H1 (cell line): ENCODE results near the gene TRPV2. TPM values are rescaled to one million over a fixed set of nuclear protein-coding genes. Genes with fewer than 3 reads are reported as not detected.

Experiments used
- BACH1 ChIP-seq: IDR thresholded peaks from 2 replicates; pipeline ENCODE4 v1.6.1; 2012; ENCODE audit warnings: low read length, improper control_type of control experiment
- BCL11A ChIP-seq, 2 experiments: IDR thresholded peaks; one replicate each; pipeline ENCODE4 v1.6.1; 2011; ENCODE audit warnings: low read depth in 2 of 2, low read length in 2 of 2, mild to moderate bottlenecking in 2 of 2
- BRCA1 ChIP-seq: IDR thresholded peaks from 2 replicates; pipeline ENCODE4 v1.6.1; 2012; ENCODE audit warnings: low read depth, low read length, improper control_type of control experiment
- CHD1 ChIP-seq: IDR thresholded peaks from 2 replicates; pipeline ENCODE4 v1.6.1; 2012; ENCODE audit warnings: low read depth, low read length, improper control_type of control experiment
- CTBP2 ChIP-seq: IDR thresholded peaks from 2 replicates; pipeline ENCODE4 v1.7.0; 2011; ENCODE audit warnings: borderline replicate concordance, mild to moderate bottlenecking, moderate library complexity, mixed read lengths, low read length; ENCODE audit not compliant: insufficient read depth, insufficient read length
- PHF8 ChIP-seq: fragments of 200-600 bp; sonication (generic); conservative IDR thresholded peaks from 2 replicates; pipeline ENCODE4 v1.7.1; 2012; ENCODE audit warnings: low read depth, mild to moderate bottlenecking, inconsistent platforms, low read length, moderate library complexity
- POLR2AphosphoS5 ChIP-seq: IDR thresholded peaks from 2 replicates; pipeline ENCODE4 v1.6.1; 2011; ENCODE audit warnings: low read depth, low read length
- SP4 ChIP-seq: IDR thresholded peaks from 2 replicates; pipeline ENCODE4 v1.6.1; 2012; ENCODE audit warnings: low read length, inconsistent platforms
- SRF ChIP-seq: IDR thresholded peaks from 2 replicates; pipeline ENCODE4 v1.6.1; 2011; ENCODE audit warnings: mild to moderate bottlenecking, low read depth, low read length, moderate library complexity
- SUZ12 ChIP-seq: fragments of 200-600 bp; sonication (generic); IDR thresholded peaks from 2 replicates; pipeline ENCODE4 v1.6.1; 2012; ENCODE audit warnings: mild to moderate bottlenecking, inconsistent platforms, low read length, moderate library complexity, mixed read lengths
- TCF12 ChIP-seq: IDR thresholded peaks from 2 replicates; pipeline ENCODE4 v1.6.1; 2011; ENCODE audit warnings: low read depth, mild to moderate bottlenecking, low read length
- YY1 ChIP-seq: IDR thresholded peaks from 2 replicates; pipeline ENCODE4 v1.6.1; 2011; ENCODE audit warnings: low read depth, mild to moderate bottlenecking, low read length
- polyA plus RNA-seq, 7 experiments: library from polyadenylated mRNA; depleted of rRNA in 3 of 7; stranded (reverse) in 5 of 7; unstranded in 2 of 7; fragments of >200 nt in 5 of 7; fragments of 200-250 nt in 2 of 7; gene quantifications; 1 replicate in 5 of 7; 2 replicates in 1 of 7; 4 replicates in 1 of 7; pipeline versions ENCODE4 v1.2.1 to v1.2.3, GENCODE V29; 2011 to 2013; ENCODE audit warnings: missing spikeins in 2 of 7, mixed read lengths in 2 of 7
- total RNA-seq: library from RNA; stranded (reverse); fragmentation: NEBNext Ultra II Directional; extraction: Animal tissue kit (Norgen Biotek cat#: 25700); gene quantifications from 2 replicates; pipeline ENCODE4 v1.2.1, GENCODE V29; 2021
- TF ChIP-seq, protein P1 (sequence below): fragments of 300-600 bp; sonication (generic); IDR thresholded peaks from 2 replicates; pipeline ENCODE4 v1.7.1; 2012; ENCODE audit warnings: low read length, moderate library complexity, mild to moderate bottlenecking, inconsistent platforms; ENCODE audit not compliant: insufficient replicate concordance

The TRPV2 gene
- total and polyA plus RNA-seq, 2 of the 8 experiments (the other 6 are each of a cell fraction or from before 2014, with no cell fraction given), result 1.7 to 2.1 TPM

DNA sequence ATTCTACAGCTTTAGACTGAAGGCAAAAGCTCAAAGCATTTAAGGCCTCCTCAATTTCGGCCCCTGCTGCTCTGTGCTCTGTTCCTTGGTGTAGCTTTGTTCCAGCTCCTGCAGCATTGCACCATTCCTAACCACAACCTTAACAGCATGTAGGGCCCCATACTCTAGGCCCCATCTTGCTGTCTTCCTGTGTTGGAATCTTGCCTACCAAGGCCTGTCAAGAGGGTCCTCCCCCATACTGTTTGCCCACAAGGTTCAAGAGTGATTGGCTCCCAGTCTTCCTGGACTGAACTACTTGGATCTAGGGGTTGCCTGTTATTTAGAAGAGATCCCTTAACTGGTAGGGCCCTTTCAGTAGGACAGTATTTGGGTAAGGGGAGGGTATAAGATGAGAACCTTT lies 26.8 kb downstream of the TRPV2 start (continued):
- TF ChIP-seq, protein P1, sequence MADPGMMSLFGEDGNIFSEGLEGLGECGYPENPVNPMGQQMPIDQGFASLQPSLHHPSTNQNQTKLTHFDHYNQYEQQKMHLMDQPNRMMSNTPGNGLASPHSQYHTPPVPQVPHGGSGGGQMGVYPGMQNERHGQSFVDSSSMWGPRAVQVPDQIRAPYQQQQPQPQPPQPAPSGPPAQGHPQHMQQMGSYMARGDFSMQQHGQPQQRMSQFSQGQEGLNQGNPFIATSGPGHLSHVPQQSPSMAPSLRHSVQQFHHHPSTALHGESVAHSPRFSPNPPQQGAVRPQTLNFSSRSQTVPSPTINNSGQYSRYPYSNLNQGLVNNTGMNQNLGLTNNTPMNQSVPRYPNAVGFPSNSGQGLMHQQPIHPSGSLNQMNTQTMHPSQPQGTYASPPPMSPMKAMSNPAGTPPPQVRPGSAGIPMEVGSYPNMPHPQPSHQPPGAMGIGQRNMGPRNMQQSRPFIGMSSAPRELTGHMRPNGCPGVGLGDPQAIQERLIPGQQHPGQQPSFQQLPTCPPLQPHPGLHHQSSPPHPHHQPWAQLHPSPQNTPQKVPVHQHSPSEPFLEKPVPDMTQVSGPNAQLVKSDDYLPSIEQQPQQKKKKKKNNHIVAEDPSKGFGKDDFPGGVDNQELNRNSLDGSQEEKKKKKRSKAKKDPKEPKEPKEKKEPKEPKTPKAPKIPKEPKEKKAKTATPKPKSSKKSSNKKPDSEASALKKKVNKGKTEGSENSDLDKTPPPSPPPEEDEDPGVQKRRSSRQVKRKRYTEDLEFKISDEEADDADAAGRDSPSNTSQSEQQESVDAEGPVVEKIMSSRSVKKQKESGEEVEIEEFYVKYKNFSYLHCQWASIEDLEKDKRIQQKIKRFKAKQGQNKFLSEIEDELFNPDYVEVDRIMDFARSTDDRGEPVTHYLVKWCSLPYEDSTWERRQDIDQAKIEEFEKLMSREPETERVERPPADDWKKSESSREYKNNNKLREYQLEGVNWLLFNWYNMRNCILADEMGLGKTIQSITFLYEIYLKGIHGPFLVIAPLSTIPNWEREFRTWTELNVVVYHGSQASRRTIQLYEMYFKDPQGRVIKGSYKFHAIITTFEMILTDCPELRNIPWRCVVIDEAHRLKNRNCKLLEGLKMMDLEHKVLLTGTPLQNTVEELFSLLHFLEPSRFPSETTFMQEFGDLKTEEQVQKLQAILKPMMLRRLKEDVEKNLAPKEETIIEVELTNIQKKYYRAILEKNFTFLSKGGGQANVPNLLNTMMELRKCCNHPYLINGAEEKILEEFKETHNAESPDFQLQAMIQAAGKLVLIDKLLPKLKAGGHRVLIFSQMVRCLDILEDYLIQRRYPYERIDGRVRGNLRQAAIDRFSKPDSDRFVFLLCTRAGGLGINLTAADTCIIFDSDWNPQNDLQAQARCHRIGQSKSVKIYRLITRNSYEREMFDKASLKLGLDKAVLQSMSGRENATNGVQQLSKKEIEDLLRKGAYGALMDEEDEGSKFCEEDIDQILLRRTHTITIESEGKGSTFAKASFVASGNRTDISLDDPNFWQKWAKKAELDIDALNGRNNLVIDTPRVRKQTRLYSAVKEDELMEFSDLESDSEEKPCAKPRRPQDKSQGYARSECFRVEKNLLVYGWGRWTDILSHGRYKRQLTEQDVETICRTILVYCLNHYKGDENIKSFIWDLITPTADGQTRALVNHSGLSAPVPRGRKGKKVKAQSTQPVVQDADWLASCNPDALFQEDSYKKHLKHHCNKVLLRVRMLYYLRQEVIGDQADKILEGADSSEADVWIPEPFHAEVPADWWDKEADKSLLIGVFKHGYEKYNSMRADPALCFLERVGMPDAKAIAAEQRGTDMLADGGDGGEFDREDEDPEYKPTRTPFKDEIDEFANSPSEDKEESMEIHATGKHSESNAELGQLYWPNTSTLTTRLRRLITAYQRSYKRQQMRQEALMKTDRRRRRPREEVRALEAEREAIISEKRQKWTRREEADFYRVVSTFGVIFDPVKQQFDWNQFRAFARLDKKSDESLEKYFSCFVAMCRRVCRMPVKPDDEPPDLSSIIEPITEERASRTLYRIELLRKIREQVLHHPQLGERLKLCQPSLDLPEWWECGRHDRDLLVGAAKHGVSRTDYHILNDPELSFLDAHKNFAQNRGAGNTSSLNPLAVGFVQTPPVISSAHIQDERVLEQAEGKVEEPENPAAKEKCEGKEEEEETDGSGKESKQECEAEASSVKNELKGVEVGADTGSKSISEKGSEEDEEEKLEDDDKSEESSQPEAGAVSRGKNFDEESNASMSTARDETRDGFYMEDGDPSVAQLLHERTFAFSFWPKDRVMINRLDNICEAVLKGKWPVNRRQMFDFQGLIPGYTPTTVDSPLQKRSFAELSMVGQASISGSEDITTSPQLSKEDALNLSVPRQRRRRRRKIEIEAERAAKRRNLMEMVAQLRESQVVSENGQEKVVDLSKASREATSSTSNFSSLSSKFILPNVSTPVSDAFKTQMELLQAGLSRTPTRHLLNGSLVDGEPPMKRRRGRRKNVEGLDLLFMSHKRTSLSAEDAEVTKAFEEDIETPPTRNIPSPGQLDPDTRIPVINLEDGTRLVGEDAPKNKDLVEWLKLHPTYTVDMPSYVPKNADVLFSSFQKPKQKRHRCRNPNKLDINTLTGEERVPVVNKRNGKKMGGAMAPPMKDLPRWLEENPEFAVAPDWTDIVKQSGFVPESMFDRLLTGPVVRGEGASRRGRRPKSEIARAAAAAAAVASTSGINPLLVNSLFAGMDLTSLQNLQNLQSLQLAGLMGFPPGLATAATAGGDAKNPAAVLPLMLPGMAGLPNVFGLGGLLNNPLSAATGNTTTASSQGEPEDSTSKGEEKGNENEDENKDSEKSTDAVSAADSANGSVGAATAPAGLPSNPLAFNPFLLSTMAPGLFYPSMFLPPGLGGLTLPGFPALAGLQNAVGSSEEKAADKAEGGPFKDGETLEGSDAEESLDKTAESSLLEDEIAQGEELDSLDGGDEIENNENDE, result no peak
- TF ChIP-seq PHF8 (no peak), BRCA1 (no peak), CTBP2 (no peak), BCL11A (IDR thresholded peaks at IDR 0.05; ENCODE audit: low read depth in 2 of 2, low read length in 2 of 2) (no peak), BACH1 (no peak), SP4 (no peak), SRF (no peak), POLR2AphosphoS5 (peak; percentile 72; the same call in 1 of the 2 replicates), SUZ12 (no peak), CHD1 (no peak), TCF12 (no peak), YY1 (no peak)
